NCI-H2107 (cell line): ENCODE measurements around the gene CCDC171.

ENCODE experiments used
- DNase-seq: peaks from one replicate; lab custom pipeline; 2025; lab: John Stamatoyannopoulos, UW

The CCDC171 gene

GRCh38 chr9:15882883-15883282 lies 330.0 kb downstream of the CCDC171 start:
- no peak for DNase-seq

- no peak for DNase-seq
Observed at GRCh38 chr9:15885464-15885863, 332.6 kb downstream of the CCDC171 start.

- no peak for DNase-seq
Observed at GRCh38 chr9:15889555-15889954, 336.7 kb downstream of the CCDC171 start.

- no peak for DNase-seq
Observed at GRCh38 chr9:15901572-15901971, 348.7 kb downstream of the CCDC171 start.

- DNase-seq: no peak
Observed at GRCh38 chr9:15909297-15909696, 356.5 kb downstream of the CCDC171 start.

GRCh38 chr9:15915711-15916110 lies 362.9 kb downstream of the CCDC171 start:
- no peak for DNase-seq

GRCh38 chr9:15927161-15927560 lies 374.3 kb downstream of the CCDC171 start:
- no peak for DNase-seq

GRCh38 chr9:15935661-15936305 lies 382.9 kb downstream of the CCDC171 start:
- no peak for DNase-seq

GRCh38 chr9:15936306-15936921 lies 383.6 kb downstream of the CCDC171 start:
- DNase-seq: no peak

GRCh38 chr9:15942831-15943424 lies 390.1 kb downstream of the CCDC171 start:
- no peak for DNase-seq

- no peak for DNase-seq
Observed at GRCh38 chr9:15944341-15944740, 391.5 kb downstream of the CCDC171 start.

GRCh38 chr9:15959663-15960062 lies 406.8 kb downstream of the CCDC171 start:
- no peak for DNase-seq

- no peak for DNase-seq
Observed at GRCh38 chr9:15961217-15961616, 408.4 kb downstream of the CCDC171 start.

- no peak for DNase-seq
Observed at GRCh38 chr9:15965246-15965745, 412.5 kb downstream of the CCDC171 start.

GRCh38 chr9:15966471-15966870 lies 413.6 kb downstream of the CCDC171 start:
- DNase-seq: no peak

GRCh38 chr9:15967068-15967467 lies 414.2 kb downstream of the CCDC171 start:
- DNase-seq: no peak

GRCh38 chr9:15972760-15973159 lies 419.9 kb downstream of the CCDC171 start:
- DNase-seq: no peak

- DNase-seq: no peak
Observed at GRCh38 chr9:15975101-15975778, 422.4 kb downstream of the CCDC171 start.

GRCh38 chr9:15977438-15977837 lies 424.6 kb downstream of the CCDC171 start:
- no peak for DNase-seq

GRCh38 chr9:15982182-15982581 lies 429.3 kb downstream of the CCDC171 start:
- no peak for DNase-seq

GRCh38 chr9:15999422-16000339 lies 446.8 kb downstream of the CCDC171 start:
- no peak for DNase-seq

- no peak for DNase-seq
Observed at GRCh38 chr9:16000811-16001210, 448.0 kb downstream of the CCDC171 start.
